Measurements from ENCODE around the gene STRN.

Gene STRN

DNA sequence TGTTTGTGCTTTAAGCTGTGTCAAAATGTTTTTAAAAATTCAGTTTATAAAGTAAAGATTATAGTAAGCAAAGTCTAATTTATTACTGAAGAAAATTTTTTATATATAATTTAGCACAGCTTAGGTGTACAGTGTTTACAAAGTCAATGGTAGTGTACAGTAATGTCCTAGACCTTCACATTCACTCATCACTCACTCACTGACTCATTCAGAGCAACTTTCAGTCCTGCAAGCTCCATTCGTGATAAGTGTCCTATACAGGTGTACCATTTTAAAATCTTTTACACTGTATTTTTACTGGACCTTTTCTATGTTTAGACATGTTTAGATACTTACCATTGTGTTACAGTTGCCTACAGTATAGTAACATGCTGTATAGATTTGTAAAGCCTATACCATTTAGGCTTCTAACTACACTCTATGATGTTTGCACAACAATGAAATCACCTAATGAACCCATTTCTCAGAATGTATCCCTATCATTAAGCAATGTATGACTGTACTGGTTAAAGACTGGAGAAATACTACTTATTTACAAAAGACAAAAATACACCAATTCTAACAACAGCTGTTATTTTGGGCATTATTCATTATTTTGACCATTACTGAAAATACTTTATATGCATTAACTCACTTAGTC, 95.1 kb downstream of the STRN start:
- H3K9ac ChIP-seq (ENCODE audit: low read depth, low read length) = no peak overlapping the region
- no peak overlapping the region for H3K4me3 ChIP-seq (ENCODE audit: low read depth, low read length)
- H3K27ac ChIP-seq (ENCODE audit: low read depth, low read length) = no peak overlapping the region
- H3K9me3 ChIP-seq (ENCODE audit: control insufficient read depth, insufficient read depth, low read length) = no peaks in the 10 kb centered on the region
- no peaks in the 10 kb centered on the region for H3K27me3 ChIP-seq (ENCODE audit: control insufficient read depth, insufficient read depth, low read length)
- H3K36me3 ChIP-seq (ENCODE audit: control insufficient read depth, insufficient read depth, low read length) = peaks cover 46% of the 10 kb centered on the region
- H3K4me1 ChIP-seq (ENCODE audit: control insufficient read depth, insufficient read depth, low read length) = 0 out of 2 replicates have a peak, but pooled peaks cover 8% of the 10 kb centered on the region

DNA sequence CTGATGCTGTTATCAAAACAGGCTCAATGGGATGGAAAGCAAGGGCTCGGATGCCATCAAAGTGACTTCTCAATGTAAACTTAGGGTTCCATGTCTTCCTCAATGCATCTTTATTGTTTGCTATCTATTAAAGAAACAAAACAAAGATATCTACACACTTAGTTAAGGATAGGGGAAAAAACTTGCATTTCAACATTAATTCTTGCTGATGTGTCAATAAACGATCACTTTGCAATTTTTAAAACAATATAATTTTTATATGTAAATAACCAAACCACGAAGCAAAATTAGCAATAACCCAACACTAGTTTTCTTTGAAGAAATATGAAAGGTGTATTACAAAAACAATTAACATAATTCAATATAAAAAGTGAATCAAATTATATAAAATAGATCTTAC, 96.7 kb downstream of the STRN start:
- Histone ChIP-seq H3K27ac (ENCODE audit: low read depth, low read length) (no peak overlapping the region), H3K9ac (ENCODE audit: low read depth, low read length) (no peak overlapping the region), H3K27me3 (ENCODE audit: control insufficient read depth, insufficient read depth, low read length) (no peaks in the 10 kb centered on the region), H3K36me3 (ENCODE audit: control insufficient read depth, insufficient read depth, low read length) (peaks cover 34% of the 10 kb centered on the region), H3K4me3 (ENCODE audit: low read depth, low read length) (no peak overlapping the region), H3K4me1 (ENCODE audit: control insufficient read depth, insufficient read depth, low read length) (0 out of 2 replicates have a peak, but pooled peaks cover 8% of the 10 kb centered on the region), H3K9me3 (ENCODE audit: control insufficient read depth, insufficient read depth, low read length) (no peaks in the 10 kb centered on the region)

DNA sequence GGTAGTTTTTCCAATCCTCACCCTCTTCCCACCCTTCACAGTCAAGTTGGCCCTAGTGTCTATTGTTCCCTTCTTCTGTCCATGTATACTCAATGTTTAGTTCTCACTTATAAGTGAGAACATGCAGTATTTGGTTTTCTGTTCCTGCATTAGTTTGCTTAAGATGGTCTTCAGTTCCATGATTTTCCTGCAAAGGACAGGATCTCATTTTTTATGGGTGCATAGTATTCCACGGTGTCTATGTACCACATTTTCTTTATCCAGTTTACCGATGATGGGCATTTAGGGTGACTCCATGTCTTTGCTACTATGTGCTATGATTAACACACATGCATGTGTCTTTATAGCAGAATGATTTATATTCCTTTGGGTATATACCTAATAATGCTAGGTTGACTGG, 104.4 kb downstream of the STRN start:
- Histone ChIP-seq H3K4me1 (ENCODE audit: control insufficient read depth, insufficient read depth, low read length) (0 out of 2 replicates have a peak, but pooled peaks cover 2% of the 10 kb centered on the region), H3K9me3 (ENCODE audit: control insufficient read depth, insufficient read depth, low read length) (no peaks in the 10 kb centered on the region), H3K4me3 (ENCODE audit: low read depth, low read length) (no peak overlapping the region), H3K9ac (ENCODE audit: low read depth, low read length) (no peak overlapping the region), H3K27ac (ENCODE audit: low read depth, low read length) (no peak overlapping the region), H3K27me3 (ENCODE audit: control insufficient read depth, insufficient read depth, low read length) (no peaks in the 10 kb centered on the region), H3K36me3 (ENCODE audit: control insufficient read depth, insufficient read depth, low read length) (peaks cover 36% of the 10 kb centered on the region)

DNA sequence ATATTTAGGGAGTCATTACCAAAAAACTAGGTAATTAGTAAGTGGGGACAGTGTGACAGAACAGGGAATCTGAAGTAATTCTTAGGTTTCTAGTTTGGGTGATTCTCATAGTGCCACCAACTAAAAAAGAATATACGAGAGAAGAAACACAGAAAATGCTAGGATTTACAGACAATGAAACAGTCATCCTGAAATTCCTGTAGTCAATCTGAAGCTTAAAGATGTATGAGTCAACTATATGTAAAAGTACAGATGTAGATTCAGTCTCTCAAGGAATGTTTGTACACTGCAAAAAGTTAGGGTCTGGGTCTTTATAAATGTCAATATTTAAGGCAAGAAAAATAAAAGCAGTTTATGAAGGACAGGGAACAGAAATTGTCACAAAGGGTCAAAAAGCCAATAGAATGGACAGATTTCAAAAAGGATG, 107.0 kb downstream of the STRN start:
- H3K9ac ChIP-seq (ENCODE audit: low read depth, low read length) = no peak overlapping the region
- no peak overlapping the region for H3K27ac ChIP-seq (ENCODE audit: low read depth, low read length)
- peaks cover 13% of the 10 kb centered on the region for H3K4me1 ChIP-seq (ENCODE audit: control insufficient read depth, insufficient read depth, low read length)
- no peak overlapping the region for H3K4me3 ChIP-seq (ENCODE audit: low read depth, low read length)
- H3K27me3 ChIP-seq (ENCODE audit: control insufficient read depth, insufficient read depth, low read length) = no peaks in the 10 kb centered on the region
- peaks cover 53% of the 10 kb centered on the region for H3K36me3 ChIP-seq (ENCODE audit: control insufficient read depth, insufficient read depth, low read length)
- H3K9me3 ChIP-seq (ENCODE audit: control insufficient read depth, insufficient read depth, low read length) = no peaks in the 10 kb centered on the region

DNA sequence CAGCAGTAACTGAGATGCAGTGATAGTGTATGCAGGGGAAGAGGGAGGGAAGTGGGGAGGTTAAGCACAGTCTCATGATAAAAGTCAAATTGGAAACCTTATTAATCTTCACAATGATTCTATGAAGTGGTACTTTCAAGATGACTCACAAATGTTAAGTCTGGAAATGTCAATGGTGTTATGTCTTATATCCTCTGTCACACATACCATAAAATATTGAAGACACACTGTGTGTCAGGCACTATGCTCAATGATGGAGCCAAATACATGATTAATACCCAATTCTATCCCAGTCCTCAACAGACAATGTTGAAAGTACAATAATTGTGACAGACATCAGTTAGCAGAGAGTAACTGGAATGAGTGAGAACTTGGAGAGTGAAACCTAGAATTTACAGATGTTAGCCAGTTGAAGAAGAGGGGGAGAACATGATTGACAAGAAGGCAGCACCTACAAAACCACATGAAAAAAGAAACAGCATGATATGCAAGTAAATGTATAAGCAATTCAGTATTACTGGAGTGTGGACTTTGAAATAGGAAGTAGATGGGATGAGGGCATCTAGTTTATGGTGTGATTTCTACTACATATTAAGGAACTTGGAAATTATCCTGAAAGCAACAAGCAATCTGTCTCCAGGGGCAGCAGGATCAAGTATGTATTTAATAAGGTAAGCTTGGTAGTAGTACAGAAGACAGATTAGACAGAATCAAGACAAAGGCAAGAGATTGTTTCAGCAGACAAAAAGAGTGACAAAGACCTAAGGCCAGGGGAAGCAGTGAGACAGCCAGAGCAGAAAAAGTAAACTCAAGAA, 107.6 kb downstream of the STRN start:
- no peaks in the 10 kb centered on the region for H3K27me3 ChIP-seq (ENCODE audit: control insufficient read depth, insufficient read depth, low read length)
- peaks cover 13% of the 10 kb centered on the region for H3K4me1 ChIP-seq (ENCODE audit: control insufficient read depth, insufficient read depth, low read length)
- H3K9ac ChIP-seq (ENCODE audit: low read depth, low read length) = no peak overlapping the region
- no peaks in the 10 kb centered on the region for H3K9me3 ChIP-seq (ENCODE audit: control insufficient read depth, insufficient read depth, low read length)
- H3K4me3 ChIP-seq (ENCODE audit: low read depth, low read length) = no peak overlapping the region
- H3K36me3 ChIP-seq (ENCODE audit: control insufficient read depth, insufficient read depth, low read length) = peaks cover 56% of the 10 kb centered on the region
- H3K27ac ChIP-seq (ENCODE audit: low read depth, low read length) = no peak overlapping the region

DNA sequence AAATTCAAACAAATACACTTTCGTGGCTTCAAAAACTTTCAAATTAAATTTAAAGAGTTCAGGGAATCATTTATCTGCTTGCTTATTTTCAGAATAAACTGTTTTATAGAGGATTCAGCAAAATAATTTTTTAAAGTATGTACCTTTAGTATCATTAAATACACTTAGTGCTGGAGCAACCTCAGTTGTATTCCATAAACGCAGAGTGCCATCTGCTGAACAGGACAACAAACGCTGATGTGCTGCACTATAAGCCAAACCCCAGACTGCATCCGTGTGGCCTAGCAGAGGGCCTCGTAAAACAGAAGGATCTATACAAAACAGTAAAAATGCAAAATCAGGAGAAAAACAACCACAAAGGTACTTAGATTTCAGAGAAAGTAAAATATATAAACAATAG, 108.6 kb downstream of the STRN start:
- Histone ChIP-seq H3K4me1 (ENCODE audit: control insufficient read depth, insufficient read depth, low read length) (peaks cover 13% of the 10 kb centered on the region), H3K9ac (ENCODE audit: low read depth, low read length) (no peak overlapping the region), H3K4me3 (ENCODE audit: low read depth, low read length) (no peak overlapping the region), H3K27me3 (ENCODE audit: control insufficient read depth, insufficient read depth, low read length) (no peaks in the 10 kb centered on the region), H3K9me3 (ENCODE audit: control insufficient read depth, insufficient read depth, low read length) (no peaks in the 10 kb centered on the region), H3K27ac (ENCODE audit: low read depth, low read length) (no peak overlapping the region), H3K36me3 (ENCODE audit: control insufficient read depth, insufficient read depth, low read length) (peaks cover 61% of the 10 kb centered on the region)

DNA sequence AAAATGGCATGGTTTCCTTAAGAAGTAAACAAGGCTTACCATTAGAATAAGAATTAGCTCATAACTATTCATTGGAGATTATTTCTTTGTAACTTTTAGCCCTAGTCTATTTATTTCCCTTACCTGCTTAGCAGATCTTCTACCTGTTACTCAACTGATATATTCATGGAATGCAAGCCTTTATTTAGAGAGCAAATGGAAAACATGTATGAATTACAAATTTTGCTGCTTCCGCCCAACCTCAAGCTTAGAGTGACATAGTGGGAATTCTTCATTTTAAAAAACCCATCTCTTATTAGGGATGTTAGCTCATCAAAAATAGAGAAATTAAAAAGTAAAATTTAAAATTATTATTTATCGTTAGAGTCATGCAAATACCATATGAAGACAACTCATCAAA, 110.9 kb downstream of the STRN start:
- no peaks in the 10 kb centered on the region for H3K9me3 ChIP-seq (ENCODE audit: control insufficient read depth, insufficient read depth, low read length)
- H3K27me3 ChIP-seq (ENCODE audit: control insufficient read depth, insufficient read depth, low read length) = no peaks in the 10 kb centered on the region
- H3K4me3 ChIP-seq (ENCODE audit: low read depth, low read length) = no peak overlapping the region
- H3K27ac ChIP-seq (ENCODE audit: low read depth, low read length) = peak overlapping the region; percentile 24
- no peak overlapping the region for H3K9ac ChIP-seq (ENCODE audit: low read depth, low read length)
- H3K36me3 ChIP-seq (ENCODE audit: control insufficient read depth, insufficient read depth, low read length) = peaks cover 59% of the 10 kb centered on the region
- H3K4me1 ChIP-seq (ENCODE audit: control insufficient read depth, insufficient read depth, low read length) = peaks cover 13% of the 10 kb centered on the region

DNA sequence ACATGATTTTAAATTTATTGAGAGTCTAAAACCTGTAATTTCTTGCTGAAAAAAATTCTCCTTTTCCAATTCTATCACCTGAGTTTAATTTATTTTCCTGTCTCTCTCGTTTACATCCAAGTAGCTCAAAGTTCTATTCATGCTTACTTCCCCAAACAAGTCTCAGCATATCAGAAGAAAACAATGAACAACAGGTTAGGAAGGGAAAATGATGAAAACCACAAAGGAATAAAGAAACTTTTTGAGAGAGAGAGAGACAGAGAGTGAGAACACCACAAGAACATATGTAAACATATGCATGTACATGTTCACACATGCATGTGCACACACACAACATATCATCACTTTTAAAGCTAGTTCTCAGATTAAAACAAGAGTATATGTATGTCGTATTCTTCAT, 112.1 kb downstream of the STRN start:
- no peaks in the 10 kb centered on the region for H3K9me3 ChIP-seq (ENCODE audit: control insufficient read depth, insufficient read depth, low read length)
- H3K4me1 ChIP-seq (ENCODE audit: control insufficient read depth, insufficient read depth, low read length) = peaks cover 13% of the 10 kb centered on the region
- H3K9ac ChIP-seq (ENCODE audit: low read depth, low read length) = no peak overlapping the region
- H3K27ac ChIP-seq (ENCODE audit: low read depth, low read length) = no peak overlapping the region
- no peaks in the 10 kb centered on the region for H3K27me3 ChIP-seq (ENCODE audit: control insufficient read depth, insufficient read depth, low read length)
- H3K36me3 ChIP-seq (ENCODE audit: control insufficient read depth, insufficient read depth, low read length) = peaks cover 61% of the 10 kb centered on the region
- H3K4me3 ChIP-seq (ENCODE audit: low read depth, low read length) = no peak overlapping the region

DNA sequence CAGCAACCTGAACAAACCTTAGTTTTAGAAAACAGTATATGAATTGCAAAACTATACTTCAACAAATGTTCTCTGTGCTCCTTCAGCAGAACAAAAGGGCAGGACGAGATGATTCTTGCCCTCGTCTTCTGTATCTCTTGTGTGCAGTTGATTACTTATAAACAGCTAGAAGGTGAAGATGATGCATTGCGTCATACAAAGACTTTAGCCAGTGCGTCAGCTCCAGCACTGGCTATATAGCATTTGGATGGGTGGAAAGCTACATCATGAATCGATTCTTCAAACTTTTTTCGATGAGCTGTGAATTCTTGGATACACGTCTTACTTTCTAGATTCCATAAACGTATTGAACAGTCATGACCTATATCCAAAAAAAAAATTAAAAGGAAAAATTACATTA, 117.1 kb downstream of the STRN start:
- Histone ChIP-seq H3K4me1 (ENCODE audit: control insufficient read depth, insufficient read depth, low read length) (peaks cover 6% of the 10 kb centered on the region; the same call in 1 of the 2 replicates), H3K4me3 (ENCODE audit: low read depth, low read length) (no peak overlapping the region), H3K9me3 (ENCODE audit: control insufficient read depth, insufficient read depth, low read length) (no peaks in the 10 kb centered on the region), H3K9ac (ENCODE audit: low read depth, low read length) (no peak overlapping the region), H3K27ac (ENCODE audit: low read depth, low read length) (no peak overlapping the region), H3K36me3 (ENCODE audit: control insufficient read depth, insufficient read depth, low read length) (peaks cover 39% of the 10 kb centered on the region), H3K27me3 (ENCODE audit: control insufficient read depth, insufficient read depth, low read length) (no peaks in the 10 kb centered on the region)

DNA sequence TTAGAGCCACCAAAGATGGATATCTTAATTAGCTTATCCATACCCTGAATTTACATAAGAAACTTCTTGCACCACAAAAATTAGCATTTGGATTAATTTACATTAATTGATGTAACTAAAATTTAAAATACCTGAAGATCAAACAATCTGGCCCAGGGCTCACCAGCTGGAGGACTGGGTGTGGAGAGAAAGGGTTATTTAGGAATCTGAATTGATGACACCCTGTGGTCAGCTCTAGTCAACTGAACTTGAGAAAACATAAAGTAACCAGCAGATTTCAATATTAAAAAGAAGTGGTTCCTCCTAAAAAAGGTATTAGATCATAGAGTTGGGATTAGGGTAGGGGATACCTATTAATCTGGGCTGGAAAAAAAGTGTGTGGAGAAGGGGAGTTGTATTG, 122.5 kb downstream of the STRN start:
- H3K27ac ChIP-seq (ENCODE audit: low read depth, low read length) = peak overlapping the region; percentile 56
- no peak overlapping the region for H3K9ac ChIP-seq (ENCODE audit: low read depth, low read length)
- no peaks in the 10 kb centered on the region for H3K27me3 ChIP-seq (ENCODE audit: control insufficient read depth, insufficient read depth, low read length)
- H3K4me3 ChIP-seq (ENCODE audit: low read depth, low read length) = no peak overlapping the region
- H3K9me3 ChIP-seq (ENCODE audit: control insufficient read depth, insufficient read depth, low read length) = no peaks in the 10 kb centered on the region
- H3K36me3 ChIP-seq (ENCODE audit: control insufficient read depth, insufficient read depth, low read length) = peaks cover 12% of the 10 kb centered on the region
- peaks cover 19% of the 10 kb centered on the region for H3K4me1 ChIP-seq (ENCODE audit: control insufficient read depth, insufficient read depth, low read length)

DNA sequence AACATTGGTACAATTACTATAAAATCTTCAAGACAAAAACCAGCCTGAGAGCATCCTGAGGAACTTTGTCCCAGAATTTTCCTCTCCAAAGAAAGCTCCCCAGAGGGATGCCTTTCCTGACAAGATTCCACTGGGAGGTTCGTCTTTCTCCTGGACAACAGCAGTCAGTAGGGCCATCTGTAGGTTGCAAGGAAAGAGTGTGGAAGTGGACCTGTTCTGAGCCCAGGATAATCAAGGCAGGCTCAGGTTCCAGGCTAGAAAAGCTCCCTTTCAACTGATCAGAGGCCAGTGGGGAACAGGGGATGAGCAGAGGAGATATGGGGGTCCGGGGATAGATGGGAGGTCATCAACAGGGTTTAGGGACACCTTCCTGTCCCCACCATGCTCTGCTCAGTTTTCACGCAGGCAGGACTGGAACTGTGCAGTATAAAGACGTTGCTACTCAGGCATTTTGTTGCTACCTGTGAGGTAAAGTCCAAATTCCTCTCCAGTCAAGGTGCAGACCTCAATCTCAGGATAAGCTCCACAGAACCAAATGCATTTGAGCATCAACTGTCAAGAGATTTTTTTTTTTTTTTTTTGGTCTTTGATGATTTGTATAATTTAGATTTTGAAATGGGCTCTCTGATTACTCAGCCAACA, 126.2 kb downstream of the STRN start:
- no peak overlapping the region for H3K27ac ChIP-seq (ENCODE audit: low read depth, low read length)
- H3K4me1 ChIP-seq (ENCODE audit: control insufficient read depth, insufficient read depth, low read length) = peaks cover 29% of the 10 kb centered on the region
- H3K27me3 ChIP-seq (ENCODE audit: control insufficient read depth, insufficient read depth, low read length) = no peaks in the 10 kb centered on the region
- H3K36me3 ChIP-seq (ENCODE audit: control insufficient read depth, insufficient read depth, low read length) = no peaks in the 10 kb centered on the region
- no peak overlapping the region for H3K4me3 ChIP-seq (ENCODE audit: low read depth, low read length)
- H3K9ac ChIP-seq (ENCODE audit: low read depth, low read length) = no peak overlapping the region
- H3K9me3 ChIP-seq (ENCODE audit: control insufficient read depth, insufficient read depth, low read length) = no peaks in the 10 kb centered on the region

Data from HUES48 (cell line).